ENCODE data around the gene ALG8.
"Not testable (repeated sequence)": the region's sequence is repeated elsewhere in the genome, so short reads cannot be mapped to it uniquely, and the experiment has no call there.

Gene ALG8

GRCh38 chr11:78076733-78077403 lies 62.6 kb downstream of the ALG8 start:
- FAIRE-seq: no peak
- no peak for DNase-seq (ENCODE audit: extremely low spot score, insufficient read length, low read depth)

- DNase-seq (ENCODE audit: extremely low spot score, insufficient read length, low read depth): no peak
- FAIRE-seq: no peak
Observed at GRCh38 chr11:78074756-78075155, 64.7 kb downstream of the ALG8 start.

- FAIRE-seq: no peak
- no peak for DNase-seq (ENCODE audit: extremely low spot score, insufficient read length, low read depth)
Observed at GRCh38 chr11:78072455-78072854, 67.0 kb downstream of the ALG8 start.

- DNase-seq (ENCODE audit: extremely low spot score, insufficient read length, low read depth): no peak
- FAIRE-seq: no peak
Observed at GRCh38 chr11:78071717-78072116, 67.7 kb downstream of the ALG8 start.

- FAIRE-seq: no peak
Observed at GRCh38 chr11:78070621-78071020, 68.8 kb downstream of the ALG8 start.

GRCh38 chr11:78069465-78069864 lies 70.0 kb downstream of the ALG8 start:
- DNase-seq (ENCODE audit: extremely low spot score, insufficient read length, low read depth): no peak
- no peak for FAIRE-seq

More at GRCh38 chr11:78070621-78071020, 68.8 kb downstream of the ALG8 start:
- no peak for DNase-seq (ENCODE audit: extremely low spot score, insufficient read length, low read depth)

- FAIRE-seq (no peak), DNase-seq (ENCODE audit: extremely low spot score, insufficient read length, low read depth) (no peak)
Observed at GRCh38 chr11:78067704-78068103, 71.7 kb downstream of the ALG8 start.

- DNase-seq (ENCODE audit: extremely low spot score, insufficient read length, low read depth) (no peak), FAIRE-seq (no peak)
Observed at GRCh38 chr11:78066471-78066870, 73.0 kb downstream of the ALG8 start.

- FAIRE-seq: no peak
- DNase-seq (ENCODE audit: extremely low spot score, insufficient read length, low read depth): no peak
Observed at GRCh38 chr11:78065203-78065602, 74.2 kb downstream of the ALG8 start.

GRCh38 chr11:78063440-78064181 lies 75.8 kb downstream of the ALG8 start, which contains the start of gene THRSP:
THRSP (plus strand) TSS chr11:78063861; CDS start chr11:78063882, 21 bp downstream.
- DNase-seq (ENCODE audit: extremely low spot score, insufficient read length, low read depth): no peak
- FAIRE-seq: no peak

- FAIRE-seq: no peak
- no peak for DNase-seq (ENCODE audit: extremely low spot score, insufficient read length, low read depth)
Observed at GRCh38 chr11:78062671-78063070, 76.8 kb downstream of the ALG8 start.

GRCh38 chr11:78061921-78062311 lies 77.5 kb downstream of the ALG8 start:
- FAIRE-seq: no peak
- no peak for DNase-seq (ENCODE audit: extremely low spot score, insufficient read length, low read depth)

GRCh38 chr11:78061088-78061920 lies 78.1 kb downstream of the ALG8 start:
- no peak for FAIRE-seq

GRCh38 chr11:78060533-78060932 lies 78.9 kb downstream of the ALG8 start:
- DNase-seq (ENCODE audit: extremely low spot score, insufficient read length, low read depth) (no peak), FAIRE-seq (no peak)

More at GRCh38 chr11:78061088-78061920, 78.1 kb downstream of the ALG8 start:
- DNase-seq (ENCODE audit: extremely low spot score, insufficient read length, low read depth): no peak

GRCh38 chr11:78059749-78060328 lies 79.6 kb downstream of the ALG8 start:
- DNase-seq (ENCODE audit: extremely low spot score, insufficient read length, low read depth); FAIRE-seq: not testable (repeated sequence)

GRCh38 chr11:78057462-78058055 lies 81.9 kb downstream of the ALG8 start:
- FAIRE-seq: no peak

GRCh38 chr11:78056093-78056492 lies 83.3 kb downstream of the ALG8 start:
- no peak for FAIRE-seq
- no peak for DNase-seq (ENCODE audit: extremely low spot score, insufficient read length, low read depth)

More at GRCh38 chr11:78057462-78058055, 81.9 kb downstream of the ALG8 start:
- DNase-seq (ENCODE audit: extremely low spot score, insufficient read length, low read depth): no peak

GRCh38 chr11:78054971-78055370 lies 84.5 kb downstream of the ALG8 start:
- no peak for DNase-seq (ENCODE audit: extremely low spot score, insufficient read length, low read depth)
- FAIRE-seq: no peak

- no peak for FAIRE-seq
- no peak for DNase-seq (ENCODE audit: extremely low spot score, insufficient read length, low read depth)
Observed at GRCh38 chr11:78050964-78051831, 88.2 kb downstream of the ALG8 start.
